Measurements from ENCODE around the gene MMP8. TPM values are rescaled to one million over a fixed set of nuclear protein-coding genes. Genes with fewer than 3 reads are reported as not detected.
A peak's percentile ranks its signal among the peaks of the same experiment; 100 is the strongest.

The MMP8 gene
- total and polyA plus RNA-seq, 2 experiments from 2014 or later, result not detected

DNA sequence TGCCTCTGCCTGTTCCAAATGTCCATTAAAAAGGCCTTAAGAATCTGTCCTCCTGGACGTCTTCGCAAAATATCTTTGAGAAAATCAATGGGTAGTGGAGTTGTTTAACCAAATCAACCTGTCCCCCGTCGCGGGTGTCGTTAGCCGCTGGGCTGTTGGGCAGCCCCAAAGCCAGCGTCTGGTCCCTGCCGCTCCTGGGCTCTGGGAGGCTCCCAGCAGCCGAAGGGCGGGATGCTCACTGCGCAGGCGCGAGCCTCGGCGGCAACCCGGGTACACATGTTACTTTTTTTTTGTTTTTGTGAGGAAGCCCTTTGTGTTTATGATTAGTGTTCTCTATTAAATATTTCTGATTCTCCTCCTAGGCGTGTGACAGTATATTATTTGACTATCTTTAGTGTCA, 43.0 kb upstream of the MMP8 start:
- Histone ChIP-seq H3K9ac (no peak overlapping the region), H3K4me3 (no peak overlapping the region), H3K9me3 (ENCODE audit: low read depth) (no peaks in the 10 kb centered on the region), H3F3A (ENCODE audit: insufficient read depth) (peaks cover 6% of the 10 kb centered on the region; the same call in 1 of the 2 replicates), H3K27ac (no peak overlapping the region), H3K4me2 (ENCODE audit: unreplicated experiment) (no peak overlapping the region), H3K9me2 (ENCODE audit: insufficient read depth) (no peaks in the 10 kb centered on the region), H3K36me3 (ENCODE audit: low read depth) (no peaks in the 10 kb centered on the region), H3K79me2 (ENCODE audit: insufficient read depth) (no peaks in the 10 kb centered on the region), H3K4me1 (ENCODE audit: insufficient read depth) (peaks cover 5% of the 10 kb centered on the region; the same call in 1 of the 2 replicates), H2AFZ (no peak overlapping the region), H3K27me3 (replicated peaks; ENCODE audit: insufficient read depth) (no peaks in the 10 kb centered on the region), H4K20me1 (ENCODE audit: insufficient read depth) (no peaks in the 10 kb centered on the region)
- WGBS, 2 experiments (ENCODE audit: low coverage in 1 of 2, low lambda C conversion rate in 2 of 2, missing lambda C conversion rate in 2 of 2), result 67 to 68% methylated on average over 18 of the region's 18 CpGs
- no peak for DNase-seq
- TF ChIP-seq EZH2phosphoT487 (IDR thresholded peaks at IDR 0.05; ENCODE audit: insufficient read depth, low read depth) (no peak), EZH2 (IDR thresholded peaks at IDR 0.05; ENCODE audit: insufficient read depth, poor library complexity, severe bottlenecking) (no peak)
- in situ Hi-C loops (cut with MboI), result no loop called here

DNA sequence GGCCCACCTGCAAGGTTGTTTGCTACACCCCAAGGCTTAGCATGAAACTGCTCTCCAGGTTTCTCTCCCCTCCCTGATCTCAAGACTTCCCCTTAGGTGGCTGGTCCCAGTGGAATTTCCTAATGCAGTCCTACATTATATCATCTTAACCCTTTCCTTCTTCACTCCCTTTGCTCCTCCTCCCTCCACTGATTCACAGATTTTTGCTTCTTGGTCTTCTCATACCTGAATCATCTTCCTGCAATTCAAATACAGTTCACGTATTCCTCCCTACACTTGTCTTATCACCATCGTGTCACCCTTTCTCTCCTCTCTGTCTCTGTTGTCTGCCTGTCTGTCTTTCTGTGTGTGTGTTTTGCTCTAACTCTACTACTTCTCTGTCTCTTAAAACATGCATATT, 38.7 kb upstream of the MMP8 start:
- peak; percentile 26 for DNase-seq
- Histone ChIP-seq H3K36me3 (ENCODE audit: low read depth) (no peaks in the 10 kb centered on the region), H3K9me2 (ENCODE audit: insufficient read depth) (no peaks in the 10 kb centered on the region), H3K4me3 (no peak overlapping the region), H3K79me2 (ENCODE audit: insufficient read depth) (no peaks in the 10 kb centered on the region), H2AFZ (no peak overlapping the region), H4K20me1 (ENCODE audit: insufficient read depth) (no peaks in the 10 kb centered on the region), H3K27ac (no peak overlapping the region), H3K9ac (no peak overlapping the region), H3K27me3 (replicated peaks; ENCODE audit: insufficient read depth) (peaks cover 5% of the 10 kb centered on the region; the same call in 1 of the 2 replicates), H3K4me2 (ENCODE audit: unreplicated experiment) (no peak overlapping the region), H3K9me3 (ENCODE audit: low read depth) (no peaks in the 10 kb centered on the region), H3F3A (ENCODE audit: insufficient read depth) (peaks cover 38% of the 10 kb centered on the region), H3K4me1 (ENCODE audit: insufficient read depth) (peaks cover 35% of the 10 kb centered on the region)
- in situ Hi-C loops (cut with MboI), result no loop called here
- TF ChIP-seq EZH2phosphoT487 (IDR thresholded peaks at IDR 0.05; ENCODE audit: insufficient read depth, low read depth) (no peak), EZH2 (IDR thresholded peaks at IDR 0.05; ENCODE audit: insufficient read depth, poor library complexity, severe bottlenecking) (no peak)
- WGBS, 2 experiments (ENCODE audit: low coverage in 1 of 2, low lambda C conversion rate in 2 of 2, missing lambda C conversion rate in 2 of 2), result 20 to 35% methylated on average over 2 of the region's 2 CpGs

GRCh38 chr11:102762361-102762767, 37.6 kb upstream of the MMP8 start:
- Histone ChIP-seq H3K4me2 (ENCODE audit: unreplicated experiment) (peak overlapping the region; percentile 39), H4K20me1 (ENCODE audit: insufficient read depth) (no peaks in the 10 kb centered on the region), H3K9me3 (ENCODE audit: low read depth) (no peaks in the 10 kb centered on the region), H3K9me2 (ENCODE audit: insufficient read depth) (no peaks in the 10 kb centered on the region), H3K4me1 (ENCODE audit: insufficient read depth) (peaks cover 35% of the 10 kb centered on the region), H3K9ac (no peak overlapping the region), H3K27me3 (replicated peaks; ENCODE audit: insufficient read depth) (peaks cover 10% of the 10 kb centered on the region), H3K4me3 (no peak overlapping the region), H3K36me3 (ENCODE audit: low read depth) (no peaks in the 10 kb centered on the region), H3K27ac (peak overlapping the region; percentile 13), H3F3A (ENCODE audit: insufficient read depth) (peaks cover 40% of the 10 kb centered on the region), H3K79me2 (ENCODE audit: insufficient read depth) (no peaks in the 10 kb centered on the region), H2AFZ (no peak overlapping the region)
- TF ChIP-seq EZH2 (IDR thresholded peaks at IDR 0.05; ENCODE audit: insufficient read depth, poor library complexity, severe bottlenecking), result no peak
- TF ChIP-seq EZH2phosphoT487 (IDR thresholded peaks at IDR 0.05; ENCODE audit: insufficient read depth, low read depth), result no peak
- in situ Hi-C loops (cut with MboI), result no loop called here
- WGBS, 2 experiments (ENCODE audit: low coverage in 1 of 2, low lambda C conversion rate in 2 of 2, missing lambda C conversion rate in 2 of 2), result 24 to 31% methylated on average over 2 of the region's 2 CpGs
- DNase-seq, result peak; percentile 74

DNA sequence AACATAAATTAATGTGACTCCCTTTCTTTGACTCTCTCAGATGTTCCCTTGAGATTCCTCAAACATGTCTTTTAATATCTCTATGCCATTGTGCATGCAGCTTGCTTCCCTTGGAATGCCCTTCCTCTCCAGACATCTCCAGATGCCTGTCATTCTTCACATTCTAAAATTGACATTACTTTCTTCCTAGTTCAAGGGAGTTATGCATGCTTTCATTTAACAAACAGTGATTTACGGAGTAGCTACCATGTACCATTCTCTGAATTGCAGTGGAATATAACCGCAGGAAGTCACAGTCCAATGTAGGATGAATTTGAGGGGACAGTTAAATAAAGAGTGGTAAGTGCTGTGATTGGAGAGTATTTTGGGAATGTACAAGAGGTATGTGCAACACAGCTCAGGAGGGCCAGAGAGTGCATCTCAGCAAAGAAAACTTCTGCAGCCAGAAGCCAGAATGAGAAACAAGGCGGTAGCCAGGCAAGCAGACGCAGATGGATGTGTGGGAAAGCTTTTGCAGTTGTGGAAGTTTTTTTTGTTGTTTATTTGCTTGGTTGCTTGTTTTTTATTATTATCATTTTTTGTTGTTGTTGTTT, 37.0 kb upstream of the MMP8 start:
- Histone ChIP-seq H3F3A (ENCODE audit: insufficient read depth) (peaks cover 40% of the 10 kb centered on the region), H3K9me2 (ENCODE audit: insufficient read depth) (no peaks in the 10 kb centered on the region), H4K20me1 (ENCODE audit: insufficient read depth) (no peaks in the 10 kb centered on the region), H3K4me3 (no peak overlapping the region), H3K27ac (peak overlapping the region; percentile 13), H3K4me1 (ENCODE audit: insufficient read depth) (peaks cover 35% of the 10 kb centered on the region), H3K9me3 (ENCODE audit: low read depth) (no peaks in the 10 kb centered on the region), H3K36me3 (ENCODE audit: low read depth) (no peaks in the 10 kb centered on the region), H3K9ac (no peak overlapping the region), H2AFZ (no peak overlapping the region), H3K4me2 (ENCODE audit: unreplicated experiment) (peak overlapping the region; percentile 39), H3K27me3 (replicated peaks; ENCODE audit: insufficient read depth) (peaks cover 16% of the 10 kb centered on the region), H3K79me2 (ENCODE audit: insufficient read depth) (no peaks in the 10 kb centered on the region)
- TF ChIP-seq EZH2phosphoT487 (IDR thresholded peaks at IDR 0.05; ENCODE audit: insufficient read depth, low read depth) (no peak), EZH2 (IDR thresholded peaks at IDR 0.05; ENCODE audit: insufficient read depth, poor library complexity, severe bottlenecking) (no peak)
- 72 to 73% methylated on average over 4 of the region's 4 CpGs for WGBS, 2 experiments (ENCODE audit: low coverage in 1 of 2, low lambda C conversion rate in 2 of 2, missing lambda C conversion rate in 2 of 2)
- peak; percentile 20 for DNase-seq
- in situ Hi-C loops (cut with MboI), result no loop called here
